Astrocyte of the spinal cord (primary cell): ENCODE data around the gene BNIP1.

Experiments used
- DNase-seq: peaks from one replicate; pipeline ENCODE4 v3.0.0; 2011; ENCODE audit warnings: low read depth, low spot score
- H3K4me3 ChIP-seq: 2 replicates; pipeline ENCODE4 v1.5.1; 2011; ENCODE audit warnings: low read depth, mild to moderate bottlenecking, low read length, moderate library complexity
- in situ Hi-C: cut with HindIII; loops from 2 replicates; pipeline ENCODE4 v1.10.0; 2017; ENCODE audit warnings: low sequenced_read_pairs
- TF ChIP-seq, protein P1 (sequence below): IDR thresholded peaks from 2 replicates; pipeline ENCODE4 v1.5.1; 2012; ENCODE audit warnings: low read depth, mild to moderate bottlenecking, low read length, inconsistent platforms

The BNIP1 gene

DNA sequence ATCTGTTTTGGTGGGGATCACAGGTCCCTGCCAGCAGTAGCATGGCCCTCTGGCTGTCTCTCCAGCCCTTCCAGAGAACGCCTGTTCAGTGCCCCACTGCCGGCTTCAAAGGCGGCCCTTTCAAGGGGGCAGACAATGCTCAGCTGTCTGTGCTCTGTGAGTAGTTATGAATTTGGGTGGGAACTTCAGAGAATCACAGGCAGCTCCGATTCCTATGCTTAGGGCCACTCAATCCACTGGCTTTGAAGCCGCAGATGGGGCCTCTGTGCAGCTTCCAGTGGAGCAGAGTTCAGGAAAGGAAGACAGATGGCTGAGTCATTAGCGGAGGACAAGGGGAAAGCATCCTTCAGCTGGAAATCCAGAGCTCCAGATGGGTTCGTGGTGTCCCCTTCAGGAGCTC is 48.2 kb downstream of the BNIP1 start:
- in situ Hi-C loops, result no loop called here
- TF ChIP-seq, protein P1, sequence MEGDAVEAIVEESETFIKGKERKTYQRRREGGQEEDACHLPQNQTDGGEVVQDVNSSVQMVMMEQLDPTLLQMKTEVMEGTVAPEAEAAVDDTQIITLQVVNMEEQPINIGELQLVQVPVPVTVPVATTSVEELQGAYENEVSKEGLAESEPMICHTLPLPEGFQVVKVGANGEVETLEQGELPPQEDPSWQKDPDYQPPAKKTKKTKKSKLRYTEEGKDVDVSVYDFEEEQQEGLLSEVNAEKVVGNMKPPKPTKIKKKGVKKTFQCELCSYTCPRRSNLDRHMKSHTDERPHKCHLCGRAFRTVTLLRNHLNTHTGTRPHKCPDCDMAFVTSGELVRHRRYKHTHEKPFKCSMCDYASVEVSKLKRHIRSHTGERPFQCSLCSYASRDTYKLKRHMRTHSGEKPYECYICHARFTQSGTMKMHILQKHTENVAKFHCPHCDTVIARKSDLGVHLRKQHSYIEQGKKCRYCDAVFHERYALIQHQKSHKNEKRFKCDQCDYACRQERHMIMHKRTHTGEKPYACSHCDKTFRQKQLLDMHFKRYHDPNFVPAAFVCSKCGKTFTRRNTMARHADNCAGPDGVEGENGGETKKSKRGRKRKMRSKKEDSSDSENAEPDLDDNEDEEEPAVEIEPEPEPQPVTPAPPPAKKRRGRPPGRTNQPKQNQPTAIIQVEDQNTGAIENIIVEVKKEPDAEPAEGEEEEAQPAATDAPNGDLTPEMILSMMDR, result no peak
- no peak for DNase-seq
- no peak overlapping the region for H3K4me3 ChIP-seq

DNA sequence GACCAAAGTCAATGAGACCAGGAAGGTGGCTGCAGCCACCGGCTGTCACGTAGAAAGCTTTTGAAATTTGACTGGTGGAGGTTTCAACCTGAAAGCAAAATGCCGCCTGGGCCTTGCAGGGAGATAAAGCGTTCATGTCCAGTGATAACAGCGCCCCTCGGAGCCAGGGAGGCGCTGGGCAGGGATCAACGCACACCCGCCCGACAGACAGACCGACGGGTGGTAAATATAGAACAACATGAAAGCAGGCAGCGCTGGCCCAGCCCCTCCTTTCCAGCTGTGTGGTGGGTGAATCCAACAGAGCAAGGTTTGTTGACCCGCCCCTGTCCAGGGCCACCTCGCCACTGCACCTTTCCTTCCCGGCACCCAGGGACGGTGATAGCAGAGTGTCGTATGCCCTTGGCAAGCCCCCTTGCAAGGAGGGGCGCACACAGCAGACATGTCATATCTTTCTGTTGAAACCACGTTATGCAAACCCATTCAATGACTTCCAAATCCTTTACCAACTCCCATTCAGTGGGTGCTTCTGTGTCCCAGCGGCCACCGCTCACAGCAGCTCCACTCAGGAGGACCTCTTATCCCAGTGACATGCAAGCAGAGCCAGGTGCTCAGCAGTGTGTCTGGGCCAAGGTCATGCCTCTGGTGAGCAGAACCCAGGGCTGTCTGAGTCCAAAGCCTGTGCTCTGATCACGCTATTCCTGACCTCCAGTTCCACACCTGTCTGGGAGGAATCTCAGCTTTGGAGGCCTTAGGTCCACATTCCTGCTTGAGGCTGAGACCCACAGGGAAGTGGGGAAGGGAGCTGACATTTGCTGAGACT is 52.0 kb downstream of the BNIP1 start:
- TF ChIP-seq, protein P1, result no peak
- H3K4me3 ChIP-seq, result no peak overlapping the region
- DNase-seq, result no peak
- in situ Hi-C loops, result no loop called here

DNA sequence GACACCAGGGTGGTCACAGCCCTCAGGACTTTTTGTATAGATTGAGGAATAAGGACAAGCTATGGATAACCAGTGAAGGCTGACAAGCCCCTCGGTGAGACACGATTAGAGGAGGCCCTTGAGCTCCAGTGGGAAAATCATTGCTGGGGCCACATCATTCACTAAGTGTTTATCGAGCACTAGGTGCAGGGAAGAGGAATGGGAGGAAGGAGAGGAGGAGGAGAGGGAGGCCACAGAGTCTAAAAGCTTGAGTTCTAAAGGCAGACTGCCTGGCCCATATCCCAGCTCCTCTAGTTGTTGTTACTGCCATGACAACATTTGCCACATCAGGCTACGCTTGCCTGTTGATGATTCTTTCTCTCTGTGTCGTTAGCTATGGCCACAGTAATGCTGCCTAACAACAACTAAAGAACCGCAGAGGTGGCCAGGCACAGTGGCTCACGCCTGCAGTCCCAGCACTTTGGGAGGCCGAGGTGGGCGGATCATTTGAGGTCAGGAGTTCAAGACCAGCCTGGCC is 53.1 kb downstream of the BNIP1 start:
- no peak for DNase-seq
- TF ChIP-seq, protein P1, result no peak
- in situ Hi-C loops, result no loop called here
- no peak overlapping the region for H3K4me3 ChIP-seq

DNA sequence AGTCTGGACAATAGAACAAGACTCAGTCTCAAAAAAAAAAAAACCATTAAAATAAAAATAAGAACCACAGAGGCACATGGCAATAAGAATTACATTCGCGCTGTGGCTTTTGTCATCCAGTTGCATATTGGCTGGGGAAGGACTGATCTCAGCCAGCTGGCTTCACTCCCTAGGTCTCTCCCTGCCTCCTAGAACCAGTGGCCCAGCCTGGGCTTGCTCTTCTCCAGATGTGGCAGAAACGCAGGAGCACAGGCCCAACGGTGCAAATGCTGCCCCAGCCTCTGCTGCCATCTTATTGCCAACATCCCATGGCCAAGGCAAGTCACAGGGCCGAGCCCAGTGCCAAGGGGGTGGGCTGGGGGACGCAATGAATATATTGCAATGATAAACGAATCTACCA is 53.7 kb downstream of the BNIP1 start:
- no peak overlapping the region for H3K4me3 ChIP-seq
- in situ Hi-C loops, result no loop called here
- no peak for DNase-seq
- TF ChIP-seq, protein P1, result no peak

DNA sequence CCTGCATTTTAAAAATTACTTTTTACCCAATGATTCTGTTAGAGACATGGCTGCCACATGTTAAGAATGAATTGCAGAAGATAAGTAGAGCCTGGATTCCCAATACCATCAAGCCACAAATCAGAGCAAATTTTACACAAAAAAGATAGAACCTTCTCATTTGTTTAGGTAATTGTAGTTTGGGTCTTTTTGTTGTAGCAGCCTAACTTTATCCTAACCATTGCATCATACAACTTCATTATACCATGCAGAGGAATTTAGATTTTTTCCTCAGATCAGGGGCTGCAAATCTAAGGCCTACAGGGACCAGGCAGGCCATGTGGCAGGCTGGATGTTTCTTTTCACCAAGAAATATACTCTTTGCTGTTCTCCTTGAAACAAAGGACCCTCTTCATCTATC is 56.0 kb downstream of the BNIP1 start:
- in situ Hi-C loops, result no loop called here

DNA sequence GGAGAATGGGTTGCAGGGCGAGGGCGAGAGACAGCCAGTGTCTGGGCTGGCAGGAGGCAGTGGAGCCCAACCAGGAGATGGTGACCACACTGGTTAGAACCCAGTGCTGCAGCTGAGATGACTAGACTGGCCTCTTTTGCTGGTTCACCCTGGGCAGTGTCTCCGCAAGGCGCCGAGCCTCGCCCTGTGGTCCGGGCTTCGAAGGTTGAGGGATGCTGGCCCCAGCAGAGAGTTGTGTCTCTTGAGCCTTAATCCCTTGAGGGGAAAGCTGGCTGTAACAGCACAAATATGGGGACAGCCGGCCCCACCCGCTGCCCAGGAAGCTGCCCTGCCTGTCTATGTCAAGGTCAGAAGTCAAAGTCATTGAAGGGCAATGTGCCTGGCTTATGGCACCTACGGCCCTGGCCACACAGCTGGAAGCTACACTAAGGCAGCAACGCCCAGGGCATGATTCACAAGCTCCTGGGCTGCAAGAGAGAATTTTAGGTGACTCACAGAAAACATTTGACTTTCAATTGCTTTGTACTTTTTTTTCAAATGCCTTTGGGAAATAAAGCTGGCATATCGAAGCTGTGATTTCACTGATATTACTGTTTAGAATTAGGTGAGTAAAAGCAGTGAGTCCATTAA is 57.4 kb downstream of the BNIP1 start:
- in situ Hi-C loops, result no loop called here
- TF ChIP-seq, protein P1, result no peak
- no peak overlapping the region for H3K4me3 ChIP-seq
- DNase-seq, result peak; percentile 78

More for the DNA sequence above, 56.0 kb downstream of the BNIP1 start:
- no peak for DNase-seq
- TF ChIP-seq, protein P1, result no peak
- no peak overlapping the region for H3K4me3 ChIP-seq
